ENCODE measurements around the gene WWOX.
"Not testable (repeated sequence)": the region's sequence is repeated elsewhere in the genome, so short reads cannot be mapped to it uniquely, and the experiment has no call there.

The WWOX gene

GRCh38 chr16:78681743-78682142 lies 582.3 kb downstream of the WWOX start:
- DNase-seq (ENCODE audit: low read depth, low spot score): no peak

- DNase-seq (ENCODE audit: low read depth, low spot score): peak; percentile 87
These were observed 584.7 kb downstream of the WWOX start for GRCh38 chr16:78684030-78684611.

GRCh38 chr16:78684655-78685375 lies 585.4 kb downstream of the WWOX start:
- no peak for DNase-seq (ENCODE audit: low read depth, low spot score)

GRCh38 chr16:78686601-78687000 lies 587.1 kb downstream of the WWOX start:
- DNase-seq (ENCODE audit: low read depth, low spot score): no peak

GRCh38 chr16:78689028-78689427 lies 589.6 kb downstream of the WWOX start:
- no peak for DNase-seq (ENCODE audit: low read depth, low spot score)

GRCh38 chr16:78689536-78689935 lies 590.1 kb downstream of the WWOX start:
- no peak for DNase-seq (ENCODE audit: low read depth, low spot score)

GRCh38 chr16:78690510-78690909 lies 591.1 kb downstream of the WWOX start:
- DNase-seq (ENCODE audit: low read depth, low spot score): no peak

- not testable (repeated sequence) for DNase-seq (ENCODE audit: low read depth, low spot score)
These were observed 592.3 kb downstream of the WWOX start for GRCh38 chr16:78691746-78692145.

GRCh38 chr16:78693496-78693895 lies 594.0 kb downstream of the WWOX start:
- no peak for DNase-seq (ENCODE audit: low read depth, low spot score)

GRCh38 chr16:78694414-78694813 lies 595.0 kb downstream of the WWOX start:
- DNase-seq (ENCODE audit: low read depth, low spot score): no peak

- DNase-seq (ENCODE audit: low read depth, low spot score): no peak
These were observed 595.9 kb downstream of the WWOX start for GRCh38 chr16:78695391-78695790.

- DNase-seq (ENCODE audit: low read depth, low spot score): no peak
These were observed 597.3 kb downstream of the WWOX start for GRCh38 chr16:78696797-78697196.

- no peak for DNase-seq (ENCODE audit: low read depth, low spot score)
These were observed 598.0 kb downstream of the WWOX start for GRCh38 chr16:78697426-78697825.

- DNase-seq (ENCODE audit: low read depth, low spot score): no peak
These were observed 604.5 kb downstream of the WWOX start for GRCh38 chr16:78703936-78704335.

- no peak for DNase-seq (ENCODE audit: low read depth, low spot score)
These were observed 605.0 kb downstream of the WWOX start for GRCh38 chr16:78704416-78704815.

GRCh38 chr16:78705694-78706093 lies 606.2 kb downstream of the WWOX start:
- peak; percentile 42 for DNase-seq (ENCODE audit: low read depth, low spot score)

GRCh38 chr16:78706637-78707036 lies 607.2 kb downstream of the WWOX start:
- DNase-seq (ENCODE audit: low read depth, low spot score): no peak

- peak; percentile 52 for DNase-seq (ENCODE audit: low read depth, low spot score)
These were observed 609.9 kb downstream of the WWOX start for GRCh38 chr16:78709137-78709884.

- no peak for DNase-seq (ENCODE audit: low read depth, low spot score)
These were observed 615.7 kb downstream of the WWOX start for GRCh38 chr16:78715106-78715505.

- no peak for DNase-seq (ENCODE audit: low read depth, low spot score)
These were observed 616.2 kb downstream of the WWOX start for GRCh38 chr16:78715673-78716072.

GRCh38 chr16:78718141-78718540 lies 618.7 kb downstream of the WWOX start:
- DNase-seq (ENCODE audit: low read depth, low spot score): no peak

- DNase-seq (ENCODE audit: low read depth, low spot score): no peak
These were observed 621.0 kb downstream of the WWOX start for GRCh38 chr16:78720416-78720815.

GRCh38 chr16:78727536-78727935 lies 628.1 kb downstream of the WWOX start:
- DNase-seq (ENCODE audit: low read depth, low spot score): no peak
